ENCODE results near the gene CITED1.

CITED1 gene

DNA sequence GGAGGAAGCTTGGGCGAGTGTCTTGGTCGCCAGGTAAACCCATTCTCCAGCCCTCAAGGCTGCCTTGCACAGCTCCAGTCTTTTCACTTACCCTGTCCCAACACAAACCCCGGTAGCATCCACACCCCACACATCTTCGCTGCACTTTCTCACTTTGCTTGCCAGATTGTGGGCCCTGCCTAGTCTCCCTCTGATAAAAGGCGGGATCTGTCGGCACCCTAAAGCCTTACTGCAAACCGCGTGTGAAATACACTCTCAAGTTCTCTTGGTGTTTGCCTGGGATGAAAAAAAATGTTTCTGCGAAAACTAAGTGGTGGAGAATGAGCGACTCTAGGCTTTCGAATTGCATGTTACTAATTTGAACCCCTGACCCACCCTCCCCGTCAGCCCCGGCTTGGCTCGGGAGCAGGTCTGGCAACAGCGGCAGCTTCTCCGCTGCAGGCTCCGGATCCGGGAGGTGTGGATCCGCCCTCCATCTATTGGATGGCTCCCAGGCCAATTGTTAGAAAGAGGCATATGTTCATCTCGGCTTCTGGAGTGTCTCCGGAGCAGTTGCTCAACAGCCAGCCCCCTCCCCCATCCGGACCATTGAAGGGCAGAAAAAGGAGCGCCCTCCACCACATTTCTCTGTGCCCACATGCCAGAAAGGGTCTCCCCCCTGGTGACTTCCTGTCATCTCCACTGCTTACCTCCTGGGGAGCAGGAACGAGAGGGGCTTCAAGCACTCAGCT lies 3.0 kb upstream of the CITED1 start:
- peak; percentile 27 for DNase-seq

DNA sequence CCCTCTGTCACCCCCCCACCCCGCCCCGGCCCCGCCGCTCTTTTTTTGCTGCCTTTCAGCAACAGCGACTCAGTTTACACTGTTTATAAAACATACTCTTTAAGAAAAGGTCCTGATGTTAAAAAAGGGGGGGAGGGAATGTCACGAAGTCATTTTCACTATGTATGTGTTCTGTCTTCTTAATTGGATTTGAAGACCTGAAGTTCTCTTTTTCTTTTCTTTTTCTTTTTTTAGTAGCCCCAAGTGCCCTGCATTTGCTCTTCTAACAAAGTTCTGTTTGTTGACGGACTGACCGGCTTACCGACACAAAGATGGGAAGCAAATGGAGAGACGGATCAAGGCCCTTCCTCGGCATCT lies 2.5 kb upstream of the CITED1 start:
- DNase-seq: no peak

DNA sequence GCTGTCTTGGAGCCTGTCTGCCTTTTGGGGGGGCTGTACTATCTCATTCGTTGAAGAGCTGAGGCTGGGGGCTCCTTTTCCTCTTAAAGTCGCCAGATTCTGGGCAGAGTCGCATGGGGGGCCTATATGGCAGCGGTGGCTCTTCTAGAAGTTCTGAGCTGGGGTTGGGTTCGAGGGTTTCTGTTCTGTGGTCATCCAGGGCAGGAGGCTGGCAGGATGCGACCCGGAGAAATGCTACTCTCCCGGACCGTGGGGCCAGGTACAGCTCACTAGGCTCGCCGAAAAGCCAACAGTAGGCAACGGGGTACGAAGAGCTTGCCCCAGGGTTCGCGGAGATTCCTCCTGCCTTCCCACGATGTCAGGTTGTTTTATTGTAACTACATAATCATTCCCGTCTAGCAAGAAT lies 1.9 kb upstream of the CITED1 start:
- DNase-seq: no peak

DNA sequence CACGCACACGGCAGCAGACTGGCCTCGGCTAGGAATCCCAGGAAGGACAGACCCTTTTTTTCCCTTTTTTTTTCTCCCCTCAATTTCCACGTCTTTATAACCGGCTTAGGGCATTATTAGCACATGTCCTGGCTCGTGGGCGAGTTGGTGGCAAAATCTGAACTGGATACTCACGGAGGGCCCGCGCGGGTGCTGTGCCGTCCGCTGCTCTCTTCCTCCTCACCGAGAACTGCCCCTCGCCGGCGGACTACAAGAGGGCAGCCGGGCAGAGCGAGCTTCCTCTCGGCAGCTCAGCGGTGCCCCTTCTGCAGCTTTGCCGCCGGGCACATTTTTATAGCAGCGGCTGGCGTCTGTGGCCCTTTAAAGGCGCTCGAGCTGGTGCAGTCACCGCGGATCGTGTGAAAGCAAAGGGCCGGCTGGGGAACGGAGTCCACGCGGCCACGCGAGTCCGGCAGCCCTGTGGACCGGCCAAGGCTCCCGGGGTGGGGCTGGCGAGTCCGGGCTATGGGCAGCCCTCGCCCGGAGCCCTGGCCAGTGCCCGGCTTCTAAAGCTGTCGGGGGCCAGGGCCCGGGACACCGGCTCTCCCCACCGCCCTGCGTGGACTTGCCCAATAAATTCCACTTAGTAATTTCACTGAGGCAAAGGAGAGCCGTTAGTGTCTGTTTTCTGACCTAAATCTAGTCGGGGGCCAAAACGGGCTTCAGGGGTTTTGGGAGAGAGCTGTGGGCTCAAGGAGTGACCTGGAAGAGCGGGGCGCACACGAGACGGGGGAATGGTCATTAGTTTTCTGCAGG lies 1.3 kb upstream of the CITED1 start:
- peak; percentile 26 for DNase-seq

DNA sequence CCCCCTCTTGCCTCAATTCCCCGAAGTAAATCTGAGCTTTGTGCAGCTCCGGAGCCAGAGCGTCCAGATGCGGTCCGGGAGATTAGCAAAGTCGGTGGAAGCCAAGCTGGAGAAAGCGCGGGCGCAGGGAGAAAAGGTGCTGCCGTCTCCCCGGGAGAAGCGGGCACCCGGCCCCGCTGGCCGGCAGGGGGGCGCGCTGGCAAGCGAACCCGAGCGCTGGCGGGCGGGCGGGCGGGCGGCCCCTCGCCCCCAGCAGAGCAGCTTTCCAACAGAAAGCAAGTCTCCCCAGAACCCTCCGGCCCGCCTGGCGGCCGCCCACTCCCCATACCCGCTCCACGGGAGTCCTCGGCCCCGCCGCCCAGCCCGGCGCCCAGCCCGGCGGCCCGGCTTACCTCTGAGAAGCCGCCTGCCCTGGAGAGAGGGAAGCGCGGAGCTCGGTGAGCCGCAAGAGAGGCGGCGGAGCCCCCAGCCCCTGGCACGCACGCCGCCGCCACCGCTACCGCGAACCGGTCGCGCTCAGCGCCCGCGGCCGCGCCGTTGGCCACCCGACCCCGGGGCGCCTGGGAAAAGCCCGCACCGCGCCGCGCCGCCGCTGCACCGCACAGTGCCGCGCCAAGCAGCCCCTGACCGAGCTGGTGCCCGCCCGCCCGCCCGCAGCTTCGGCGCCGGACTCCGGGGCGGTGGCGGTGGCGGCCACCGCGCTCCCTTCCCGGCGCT lies 529 bp upstream of the CITED1 start:
- no peak for DNase-seq

DNA sequence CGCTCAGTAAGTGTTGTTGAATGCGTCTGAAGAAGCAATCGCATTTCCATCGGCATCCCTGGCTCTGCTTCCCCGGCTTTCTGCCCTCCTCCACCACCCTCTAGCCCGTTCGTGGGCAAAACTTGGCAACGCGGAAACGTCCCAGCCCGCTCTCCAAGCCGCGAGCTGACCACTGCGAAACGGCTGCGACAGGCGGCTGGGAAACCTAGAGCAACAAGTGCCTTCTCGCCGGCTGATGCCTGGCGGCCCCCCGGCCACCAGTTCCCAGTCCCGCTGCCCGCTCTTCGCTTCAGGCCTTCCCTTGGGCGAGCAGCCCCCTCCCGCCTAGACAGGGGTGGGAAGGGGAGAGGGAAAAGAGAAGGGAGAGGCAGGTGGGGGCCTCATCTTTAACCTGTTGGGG lies 837 bp downstream of the CITED1 start:
- DNase-seq: no peak

DNA sequence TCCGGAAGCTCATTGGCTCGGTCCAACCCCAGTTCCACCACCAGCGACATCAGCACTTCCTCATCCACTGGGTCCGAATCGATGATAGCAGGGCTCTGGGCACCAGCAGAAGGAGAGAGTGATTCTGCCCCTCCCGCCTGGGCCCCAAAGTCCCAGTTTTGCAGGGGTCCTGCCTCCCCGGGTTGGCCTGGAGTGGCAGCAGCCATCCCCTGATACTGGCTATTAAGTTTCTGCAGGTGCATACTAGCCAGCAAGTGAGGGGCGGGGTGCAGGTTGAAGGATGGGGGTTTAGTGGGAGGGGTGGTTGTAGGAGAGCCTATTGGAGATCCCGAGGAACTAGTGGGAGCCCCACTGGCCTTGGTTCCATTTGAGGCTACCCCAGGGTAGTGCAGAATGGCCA lies 3.9 kb downstream of the CITED1 start:
- DNase-seq: no peak

DNA sequence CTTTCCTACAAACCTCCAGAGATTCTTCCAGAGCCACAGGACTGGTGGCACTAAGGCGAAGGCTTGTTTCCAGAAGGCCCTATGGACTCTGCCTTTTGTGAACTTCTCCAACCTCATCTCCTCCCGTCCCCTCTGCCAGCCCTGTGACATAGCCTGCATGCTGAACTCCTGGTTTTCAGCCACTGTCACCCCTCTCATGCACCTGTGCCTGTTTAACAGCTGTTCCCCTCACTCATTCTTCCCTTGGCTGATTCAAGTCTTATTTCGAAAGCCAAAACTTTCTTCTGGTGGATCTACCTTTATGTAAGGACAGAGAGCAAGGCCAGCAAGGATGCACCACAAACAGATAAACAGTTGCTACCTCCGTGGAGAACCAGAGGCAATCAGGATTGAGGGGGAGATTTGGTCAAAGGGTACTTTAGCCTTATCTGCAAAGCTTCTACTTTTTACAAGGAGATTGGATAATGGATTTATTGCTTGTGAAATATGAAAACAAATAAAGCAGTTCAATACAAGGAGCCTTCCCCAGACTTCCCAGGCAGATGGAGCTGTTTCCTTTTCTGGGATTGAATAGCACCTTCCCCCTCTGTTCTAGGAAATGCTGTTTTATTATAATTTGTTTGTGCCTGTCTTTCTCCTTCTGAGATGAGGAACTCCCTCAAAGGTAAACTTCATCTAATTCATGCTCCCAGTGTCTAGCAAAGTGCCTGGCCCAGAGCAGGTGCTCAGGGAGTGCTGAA lies 5.7 kb downstream of the CITED1 start:
- no peak for DNase-seq

DNA sequence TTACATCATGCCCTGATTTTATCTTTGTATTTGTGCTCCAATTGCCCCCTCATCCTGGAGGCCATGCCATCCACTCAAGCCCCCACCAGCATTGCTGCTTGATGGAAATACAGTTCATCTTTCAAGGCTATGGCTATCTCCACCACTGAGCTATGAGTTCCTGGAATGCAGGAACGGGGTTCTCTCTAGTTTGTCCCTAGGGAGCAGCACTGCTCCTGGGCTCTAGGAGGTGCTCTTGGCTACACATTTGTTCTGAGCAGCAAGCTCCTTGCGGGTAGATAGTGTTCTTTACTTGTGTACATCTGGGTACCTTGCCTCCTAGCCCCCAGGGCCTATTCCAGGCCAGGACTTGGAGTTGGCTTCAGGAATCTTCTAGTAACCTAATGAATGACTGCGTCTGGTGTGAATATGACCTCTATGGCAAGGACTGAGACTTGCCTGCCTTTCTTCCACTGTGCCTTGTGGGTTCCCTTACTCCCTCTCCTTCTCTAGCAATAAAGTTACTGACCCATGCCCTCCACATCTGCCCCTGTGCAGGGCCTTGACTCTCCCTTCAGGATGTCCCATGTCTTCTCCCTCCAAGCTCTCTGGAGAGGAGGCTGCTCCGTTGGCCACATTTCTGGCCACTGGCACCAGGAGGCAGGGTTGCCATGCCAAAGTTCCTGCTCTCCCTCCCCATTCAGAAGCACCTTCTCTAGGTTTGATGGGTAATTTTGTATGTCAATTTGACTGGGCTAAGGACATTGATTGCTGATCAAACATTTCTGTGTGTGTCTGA lies 7.6 kb downstream of the CITED1 start:
- DNase-seq: peak; percentile 45

DNA sequence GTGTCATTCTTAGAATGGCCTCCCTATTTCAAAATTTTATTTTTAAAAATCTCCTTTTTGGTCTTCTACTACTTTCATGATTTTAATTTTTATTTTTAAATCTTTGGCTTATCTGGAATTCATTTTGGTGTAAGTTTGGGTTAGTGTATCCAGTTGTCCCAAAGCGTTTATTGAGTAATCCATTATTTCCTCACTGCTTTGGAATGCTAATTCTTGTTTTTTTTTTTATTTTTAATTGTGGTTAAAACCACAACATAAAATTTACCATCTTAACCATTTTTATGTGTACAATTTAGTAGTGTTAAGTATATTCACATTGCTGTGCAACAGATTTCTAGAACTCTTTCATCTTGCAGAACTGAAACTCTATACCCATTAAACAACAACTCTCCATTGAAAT lies 8.7 kb downstream of the CITED1 start:
- no peak for DNase-seq

DNA sequence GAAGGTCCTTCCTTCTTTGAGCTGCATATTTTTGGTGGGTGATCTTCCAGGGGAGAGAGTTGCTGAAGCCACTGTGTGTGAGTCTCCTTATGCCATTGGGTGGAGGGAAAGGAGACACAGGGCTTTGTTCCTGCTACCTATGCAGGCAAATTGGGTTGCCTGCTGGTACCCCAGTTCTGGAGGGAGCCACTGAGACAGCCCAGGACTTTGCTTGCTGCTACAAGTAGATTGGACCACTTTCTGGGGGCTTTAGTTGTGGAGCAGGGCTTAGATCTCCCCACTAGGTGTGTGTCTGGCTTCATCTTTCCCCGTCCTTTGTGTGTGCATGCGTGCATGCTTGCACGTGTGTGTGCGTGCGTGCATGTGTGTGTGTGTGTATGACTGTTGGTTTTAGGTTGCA lies 10.0 kb downstream of the CITED1 start:
- DNase-seq: no peak

DNA sequence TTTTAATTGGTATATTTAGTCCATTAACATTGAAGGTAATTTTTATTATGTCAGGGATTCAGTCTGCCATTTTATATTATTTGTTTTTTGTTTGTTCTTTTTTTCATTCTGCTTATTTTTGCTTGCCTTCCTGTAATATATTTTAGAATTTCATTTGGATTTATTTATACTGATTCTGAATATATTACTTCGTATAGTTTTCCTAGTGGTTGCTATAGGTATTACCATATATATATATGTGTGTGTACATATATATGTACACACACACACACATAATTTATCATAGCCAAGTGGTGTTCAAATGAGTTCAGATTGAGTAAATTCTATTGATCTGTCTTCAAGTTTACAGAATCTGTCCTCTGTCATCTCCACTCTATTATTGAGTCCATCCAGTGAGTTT lies 11.2 kb downstream of the CITED1 start:
- no peak for DNase-seq

DNA sequence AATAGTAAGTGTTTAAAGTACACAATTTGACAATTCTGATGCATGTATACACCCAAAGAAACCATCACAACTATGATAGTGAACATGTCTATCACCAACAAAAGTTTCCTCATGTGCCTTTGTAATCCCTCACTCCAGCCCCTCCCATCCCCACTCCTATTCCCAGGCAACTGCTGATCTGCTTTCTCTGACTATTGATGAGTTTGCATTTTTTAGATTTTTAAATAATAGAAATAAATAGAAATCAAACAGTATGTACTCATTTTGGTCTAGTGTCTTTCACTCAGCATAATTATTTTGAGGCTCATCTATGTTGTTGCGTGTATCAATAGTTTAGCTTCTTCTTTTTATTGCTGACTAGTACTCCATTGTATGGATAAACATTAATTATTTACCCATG lies 23.4 kb downstream of the CITED1 start:
- no peak for DNase-seq

DNA sequence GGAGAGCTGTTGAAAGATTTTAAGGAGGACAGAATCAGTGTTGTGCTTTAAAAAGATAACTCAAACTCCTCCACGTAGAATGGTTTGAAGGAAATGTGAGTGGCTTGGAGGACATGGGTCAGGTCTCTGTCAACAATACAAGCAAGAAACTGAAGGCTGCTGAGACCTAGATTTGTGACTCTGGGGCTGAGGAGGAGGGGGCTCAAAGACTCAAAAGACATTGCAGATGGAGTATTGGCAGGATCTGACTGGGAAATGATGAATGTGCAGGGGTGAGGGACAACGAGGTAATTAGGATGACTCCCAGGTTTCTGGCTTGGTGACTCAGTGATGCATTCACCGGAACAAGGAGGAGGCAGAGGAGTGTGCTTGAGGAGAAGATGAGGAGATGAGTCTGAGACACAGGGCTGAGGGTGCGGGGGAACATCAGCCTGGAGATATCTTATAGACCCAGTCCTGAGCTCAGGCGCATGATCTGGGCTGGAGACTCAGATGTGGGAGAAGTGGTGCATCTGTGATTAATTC lies 25.3 kb downstream of the CITED1 start:
- DNase-seq: no peak

DNA sequence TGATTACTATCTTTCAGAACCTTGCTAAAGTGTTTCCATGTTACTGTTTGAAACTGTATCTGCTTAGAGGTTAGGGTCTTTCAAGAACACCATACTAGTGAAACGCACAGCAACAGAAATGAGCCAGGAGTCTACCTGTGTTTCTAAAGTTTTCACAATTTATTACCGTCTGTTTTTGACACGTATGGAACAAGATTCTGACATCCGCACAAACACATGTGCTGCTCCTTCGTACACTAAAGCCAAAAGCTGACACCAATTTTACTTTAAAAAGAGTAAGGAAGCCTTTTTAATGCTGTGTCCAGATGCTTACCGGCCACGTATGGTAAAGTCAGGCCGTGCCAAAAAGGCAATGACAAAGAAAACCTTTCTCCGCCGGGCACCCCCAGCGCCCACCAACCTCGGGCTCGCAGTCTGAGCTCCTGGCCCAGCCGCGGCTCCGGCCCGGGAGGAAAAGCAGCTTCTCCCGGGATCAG lies 29.2 kb downstream of the CITED1 start:
- DNase-seq: no peak

DNA sequence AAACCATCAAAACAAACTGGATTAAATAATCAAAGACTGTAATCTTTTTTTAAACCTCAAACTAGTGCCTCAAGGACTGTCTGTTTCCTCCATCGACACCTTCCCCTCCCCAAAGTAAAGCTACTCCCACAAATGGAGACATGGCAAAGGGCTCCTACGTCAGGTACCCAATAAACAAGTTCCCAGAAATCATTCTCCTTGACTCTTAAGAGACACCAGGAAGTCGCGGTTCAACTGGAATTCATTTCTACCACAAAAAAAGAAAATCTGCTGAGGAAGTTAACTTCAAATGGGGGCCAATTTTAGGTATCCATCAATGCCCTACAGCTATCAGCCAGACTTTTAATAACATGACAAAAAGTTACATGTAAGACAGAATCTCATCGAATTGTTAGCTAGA lies 31.2 kb downstream of the CITED1 start:
- no peak for DNase-seq

DNA sequence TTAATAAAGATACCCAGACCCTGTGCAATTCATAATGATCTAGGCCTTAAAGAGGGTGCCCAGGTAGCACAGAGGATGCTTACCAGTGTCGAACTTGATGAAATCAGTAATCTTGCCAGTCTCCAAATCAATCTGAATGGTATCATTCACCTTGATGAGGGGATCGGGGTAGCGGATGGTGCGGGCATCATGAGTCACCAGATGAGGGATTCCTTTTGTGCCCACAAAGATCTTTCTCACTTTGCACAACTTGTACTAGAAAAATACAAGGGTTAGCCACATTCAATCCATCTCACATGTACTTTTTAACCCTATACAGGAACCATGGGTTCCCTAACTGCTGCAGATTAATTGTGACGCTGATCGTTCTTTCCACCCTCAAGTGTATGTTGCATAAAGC lies 32.0 kb downstream of the CITED1 start:
- DNase-seq: peak; percentile 41

DNA sequence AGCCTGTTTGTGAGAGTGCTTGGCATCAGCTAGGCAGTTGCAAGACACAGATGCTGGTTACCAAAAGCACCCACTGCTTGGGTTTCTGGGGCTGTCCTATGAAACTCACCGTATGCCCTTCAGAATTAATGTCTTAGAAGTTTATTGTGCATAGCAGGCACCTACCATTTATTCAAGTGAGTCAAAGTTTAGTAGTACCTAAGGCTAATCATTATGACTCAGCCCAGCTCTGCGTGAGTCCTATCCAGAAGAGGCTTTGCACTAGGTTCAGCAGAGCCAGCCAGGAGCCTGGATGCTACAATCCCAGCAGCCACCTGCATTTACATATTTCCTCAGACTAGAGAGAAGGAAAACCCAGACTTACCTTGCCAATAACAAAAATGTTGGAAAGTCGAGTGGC lies 32.8 kb downstream of the CITED1 start:
- DNase-seq: peak; percentile 51

DNA sequence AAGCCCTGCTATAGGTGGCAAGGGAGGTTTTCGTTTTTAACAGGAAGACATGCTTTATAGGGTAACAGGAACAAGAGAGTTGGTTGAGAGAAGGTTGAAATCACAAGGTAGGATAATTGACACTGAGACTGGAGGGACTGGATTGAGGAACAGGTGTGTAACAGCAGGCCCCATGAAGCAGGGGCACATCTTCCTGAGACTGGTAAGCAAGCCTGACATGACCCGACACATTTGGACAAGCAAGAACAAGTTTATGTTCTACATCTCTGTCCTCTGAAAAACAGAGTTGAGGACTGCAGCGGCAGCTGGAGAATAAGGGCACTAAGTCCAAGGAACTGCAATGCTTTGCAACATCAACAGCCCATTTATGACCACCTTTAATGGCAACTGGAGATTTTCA lies 33.9 kb downstream of the CITED1 start:
- no peak for DNase-seq

DNA sequence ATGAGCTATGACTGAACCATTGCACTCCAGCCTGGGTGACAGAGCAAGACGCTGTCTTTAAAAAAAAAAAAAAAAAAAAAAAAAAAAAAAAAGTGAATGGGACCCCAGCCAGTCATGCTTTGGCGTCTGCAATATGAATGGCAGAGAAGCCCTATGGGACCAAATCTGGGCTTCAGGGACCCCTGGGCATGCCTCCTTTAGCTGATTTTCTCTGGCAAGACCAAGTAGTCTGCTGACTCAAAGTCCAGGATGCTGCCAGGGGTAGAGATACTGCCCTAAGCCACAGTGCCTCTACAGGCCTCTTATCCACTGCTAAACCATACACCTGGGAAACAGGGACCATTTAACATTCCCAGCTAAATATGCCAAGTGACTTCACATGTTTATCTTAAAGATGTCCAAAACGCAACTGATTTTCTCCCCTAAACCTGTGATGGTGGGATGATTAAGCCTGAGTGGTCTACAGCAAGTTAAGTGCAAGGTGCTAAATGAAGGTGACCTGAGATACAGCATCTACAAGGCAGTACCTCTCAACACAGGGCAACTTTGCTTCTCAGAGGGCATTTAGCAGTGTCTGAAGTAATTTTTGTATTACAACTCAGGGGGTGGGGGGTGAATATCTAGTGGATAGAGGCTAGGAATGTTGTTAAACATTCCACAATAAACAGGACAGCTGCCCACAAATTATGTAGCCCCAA lies 34.5 kb downstream of the CITED1 start:
- DNase-seq: no peak

DNA sequence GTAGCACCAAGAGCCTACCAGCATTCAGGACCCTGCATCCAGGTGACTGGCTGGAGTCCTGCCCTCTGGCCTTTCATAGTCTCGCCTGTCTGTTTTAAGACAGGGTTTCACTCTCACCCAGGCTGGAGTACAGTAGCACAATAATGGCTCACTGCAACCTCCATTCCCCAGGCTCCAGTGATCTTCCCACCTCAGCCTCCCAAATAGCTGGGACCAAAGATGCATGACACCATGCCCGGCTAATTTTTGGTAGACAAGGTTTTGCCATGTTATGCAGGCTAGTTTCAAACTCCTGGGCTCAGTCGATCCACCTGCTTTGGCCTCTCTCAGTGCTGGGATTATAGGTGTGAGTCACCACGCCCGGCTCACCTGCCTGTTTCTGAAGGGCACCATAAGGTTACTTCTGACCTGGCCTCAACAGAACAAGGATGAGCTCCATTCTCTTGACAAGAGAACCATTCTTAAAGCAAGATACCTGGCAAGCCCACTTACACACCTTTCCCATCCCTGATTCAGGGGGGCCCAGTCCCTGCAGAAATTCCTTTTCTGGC lies 35.3 kb downstream of the CITED1 start:
- no peak for DNase-seq
